HepG2 (cell line): ENCODE results near the gene GNG7. TPM values are rescaled to one million over a fixed set of nuclear protein-coding genes. Genes with fewer than 3 reads are reported as not detected.

Experiments
- ATF7 ChIP-seq, 2 experiments: fragments of 450-650 bp in 1 of 2; sonication (generic) in 1 of 2; formaldehyde crosslinking in 1 of 2; IDR thresholded peaks; 2 replicates each; pipeline versions ENCODE4 v1.4.0 to v1.6.1; 2016 to 2020; ENCODE audit warnings: antibody characterized with exemption in 1 of 2, mild to moderate bottlenecking in 1 of 2, missing genetic modification reagents in 1 of 2
- FLYWCH1 ChIP-seq: sonication (generic); formaldehyde crosslinking; IDR thresholded peaks from 2 replicates; pipeline ENCODE4 v1.8.1; 2023; ENCODE audit warnings: mild to moderate bottlenecking, missing genetic modification reagents
- MBNL3 ChIP-seq: fragments of 250-450 bp; sonication (Bioruptor Pico); conservative IDR thresholded peaks from 2 replicates; pipeline ENCODE4 v1.8.0; 2022; ENCODE audit warnings: mild to moderate bottlenecking, inconsistent platforms
- MEIS1 ChIP-seq: sonication (generic); formaldehyde crosslinking; IDR thresholded peaks from 2 replicates; pipeline ENCODE4 v1.9.0; 2021; ENCODE audit warnings: mild to moderate bottlenecking, missing genetic modification reagents, moderate library complexity, borderline replicate concordance
- NONO ChIP-seq, 2 experiments: fragments of 450-650 bp in 1 of 2; sonication (generic) in 1 of 2; formaldehyde crosslinking in 1 of 2; IDR thresholded peaks in 1 of 2; conservative IDR thresholded peaks in 1 of 2; 2 replicates each; pipeline versions ENCODE4 v1.6.1 to v1.8.0; 2017 to 2022; ENCODE audit warnings: mild to moderate bottlenecking in 1 of 2, missing genetic modification reagents in 1 of 2, moderate library complexity in 1 of 2
- PHF5A ChIP-seq: IDR thresholded peaks from one replicate; pipeline ENCODE4 v1.6.1; 2018; ENCODE audit warnings: low read depth, missing genetic modification reagents; ENCODE audit not compliant: unreplicated experiment
- ZNF207 ChIP-seq: fragments of 450-650 bp; IDR thresholded peaks from 2 replicates; pipeline ENCODE4 v1.6.1; 2016; ENCODE audit warnings: antibody characterized with exemption, borderline replicate concordance
- ZNF749 ChIP-seq: sonication (generic); formaldehyde crosslinking; IDR thresholded peaks from 2 replicates; pipeline ENCODE4 v1.8.0; 2022; ENCODE audit warnings: mild to moderate bottlenecking, missing genetic modification reagents, moderate library complexity, borderline replicate concordance
- ZNF878 ChIP-seq: sonication (generic); formaldehyde crosslinking; IDR thresholded peaks from 2 replicates; pipeline ENCODE4 v1.8.1; 2023; ENCODE audit warnings: mild to moderate bottlenecking, missing genetic modification reagents, moderate library complexity
- polyA plus RNA-seq, 8 experiments: library from polyadenylated mRNA; depleted of rRNA in 3 of 8; stranded (reverse) in 7 of 8; unstranded in 1 of 8; fragments of >200 nt; fragmentation: Illumina TruSeq in 4 of 8; extraction: Trizol in 4 of 8; gene quantifications; 2 replicates each; pipeline versions ENCODE4 v1.2.1 to v1.2.3, GENCODE V29; 2011 to 2016; ENCODE audit warnings: low read depth in 4 of 8, missing spikeins in 1 of 8, mixed read lengths in 1 of 8; ENCODE audit not compliant: insufficient read depth in 1 of 8
- total RNA-seq, 5 experiments: library from RNA; depleted of rRNA; stranded (reverse); fragments of >200 nt; fragmentation: Illumina TruSeq; extraction: Trizol; gene quantifications; 2 replicates each; pipeline ENCODE4 v1.2.3, GENCODE V29; 2016; ENCODE audit warnings: low read depth in 1 of 5
- TF ChIP-seq, protein P1 (sequence below): sonication (generic); formaldehyde crosslinking; IDR thresholded peaks from 2 replicates; pipeline ENCODE4 v1.4.0; 2020; ENCODE audit warnings: mild to moderate bottlenecking, missing genetic modification reagents
- TF ChIP-seq, protein P2 (sequence below): sonication (generic); formaldehyde crosslinking; IDR thresholded peaks from 2 replicates; pipeline ENCODE4 v1.4.0; 2020; ENCODE audit warnings: missing genetic modification reagents; ENCODE audit errors: not compliant biosample characterization
- TF ChIP-seq, protein P3 (sequence below): IDR thresholded peaks from 2 replicates; pipeline ENCODE4 v1.6.1; 2018; ENCODE audit warnings: missing genetic modification reagents, mild to moderate bottlenecking, missing compliant biosample characterization
- TF ChIP-seq, protein P4 (sequence below): sonication (generic); formaldehyde crosslinking; IDR thresholded peaks from 2 replicates; pipeline ENCODE4 v1.4.0; 2020; ENCODE audit warnings: missing genetic modification reagents, mild to moderate bottlenecking, borderline replicate concordance
- TF ChIP-seq, protein P5 (sequence below): sonication (generic); formaldehyde crosslinking; IDR thresholded peaks from 2 replicates; pipeline ENCODE4 v1.4.0; 2020; ENCODE audit warnings: missing genetic modification reagents, borderline replicate concordance
- TF ChIP-seq, protein P6 (sequence below): sonication (generic); formaldehyde crosslinking; IDR thresholded peaks from 2 replicates; pipeline ENCODE4 v1.5.0; 2020; ENCODE audit warnings: missing genetic modification reagents

Gene GNG7
- total and polyA plus RNA-seq, 2 of the 13 experiments (the other 11 are each of a cell fraction or from before 2014, with no cell fraction given) = 1.4 to 3.3 TPM

DNA sequence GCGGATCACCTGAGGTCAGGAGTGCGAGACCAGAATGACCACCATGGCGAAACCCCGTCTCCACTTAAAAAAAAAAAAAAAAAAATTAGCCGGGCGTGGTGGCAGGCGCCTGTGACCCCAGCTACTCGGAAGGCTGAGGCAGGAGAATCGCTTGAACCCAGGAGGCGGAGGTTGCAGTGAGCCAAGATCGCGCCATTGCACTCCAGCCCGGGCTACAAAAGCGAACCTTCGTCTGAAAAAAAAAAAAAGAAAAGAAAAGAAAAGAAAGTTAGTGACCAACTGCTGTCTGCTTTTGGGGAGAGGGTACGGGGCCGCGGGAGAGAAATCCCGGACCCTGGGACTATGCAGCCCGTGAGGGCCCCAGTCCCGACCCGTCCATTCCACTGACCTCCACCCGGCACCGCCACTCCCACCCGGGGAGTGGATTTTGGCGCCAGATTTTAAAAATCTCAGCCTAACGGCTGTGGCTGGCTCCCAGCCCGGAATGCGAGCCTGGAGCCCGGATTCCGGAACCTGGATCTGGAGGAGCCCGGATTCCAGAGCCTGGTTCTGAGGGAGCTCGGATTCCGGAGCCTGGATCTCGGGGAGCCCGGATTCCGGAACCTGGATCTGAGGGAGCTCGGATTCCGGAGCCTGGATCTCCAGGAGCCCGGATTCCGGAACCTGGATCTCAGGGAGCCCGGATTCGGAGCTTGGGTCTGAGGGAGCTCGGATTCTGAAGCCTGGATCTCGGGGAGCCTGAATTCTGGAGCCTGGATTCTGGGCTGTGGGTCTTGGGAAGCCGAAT is 239.7 kb downstream of the GNG7 start (continued):
- TF ChIP-seq, protein P1, sequence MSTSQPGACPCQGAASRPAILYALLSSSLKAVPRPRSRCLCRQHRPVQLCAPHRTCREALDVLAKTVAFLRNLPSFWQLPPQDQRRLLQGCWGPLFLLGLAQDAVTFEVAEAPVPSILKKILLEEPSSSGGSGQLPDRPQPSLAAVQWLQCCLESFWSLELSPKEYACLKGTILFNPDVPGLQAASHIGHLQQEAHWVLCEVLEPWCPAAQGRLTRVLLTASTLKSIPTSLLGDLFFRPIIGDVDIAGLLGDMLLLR (CRISPR knock-in tag) = peak; percentile 78; the same call in 1 of the 2 replicates
- TF ChIP-seq PHF5A (CRISPR knock-in tag) (peak; percentile 94), ZNF878 (peak; percentile 97), MEIS1 (CRISPR knock-in tag) (peak; percentile 48; the same call in 1 of the 2 replicates), ZNF749 (CRISPR knock-in tag) (peak; percentile 88), MBNL3 (CRISPR knock-in tag) (0 out of 2 replicates have a peak, but pooled peaks have one; percentile 61), NONO (IDR thresholded peaks at IDR 0.05) (0 out of 2 replicates have a peak, but pooled peaks have one; percentile 68), NONO (CRISPR knock-in tag; conservative IDR thresholded peaks at IDR 0.05) (peak; percentile 87), ATF7 (IDR thresholded peaks at IDR 0.05) (no peak), ATF7 (CRISPR knock-in tag; IDR thresholded peaks at IDR 0.05) (peak; percentile 56; the same call in 1 of the 2 replicates), FLYWCH1 (CRISPR knock-in tag) (0 out of 2 replicates have a peak, but pooled peaks have one; percentile 60), ZNF207 (no peak)
- TF ChIP-seq, protein P2, sequence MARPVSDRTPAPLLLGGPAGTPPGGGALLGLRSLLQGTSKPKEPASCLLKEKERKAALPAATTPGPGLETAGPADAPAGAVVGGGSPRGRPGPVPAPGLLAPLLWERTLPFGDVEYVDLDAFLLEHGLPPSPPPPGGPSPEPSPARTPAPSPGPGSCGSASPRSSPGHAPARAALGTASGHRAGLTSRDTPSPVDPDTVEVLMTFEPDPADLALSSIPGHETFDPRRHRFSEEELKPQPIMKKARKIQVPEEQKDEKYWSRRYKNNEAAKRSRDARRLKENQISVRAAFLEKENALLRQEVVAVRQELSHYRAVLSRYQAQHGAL (CRISPR knock-in tag) = no peak
- TF ChIP-seq, protein P3, sequence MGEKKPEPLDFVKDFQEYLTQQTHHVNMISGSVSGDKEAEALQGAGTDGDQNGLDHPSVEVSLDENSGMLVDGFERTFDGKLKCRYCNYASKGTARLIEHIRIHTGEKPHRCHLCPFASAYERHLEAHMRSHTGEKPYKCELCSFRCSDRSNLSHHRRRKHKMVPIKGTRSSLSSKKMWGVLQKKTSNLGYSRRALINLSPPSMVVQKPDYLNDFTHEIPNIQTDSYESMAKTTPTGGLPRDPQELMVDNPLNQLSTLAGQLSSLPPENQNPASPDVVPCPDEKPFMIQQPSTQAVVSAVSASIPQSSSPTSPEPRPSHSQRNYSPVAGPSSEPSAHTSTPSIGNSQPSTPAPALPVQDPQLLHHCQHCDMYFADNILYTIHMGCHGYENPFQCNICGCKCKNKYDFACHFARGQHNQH (CRISPR knock-in tag) = peak; percentile 87
- TF ChIP-seq, protein P4, sequence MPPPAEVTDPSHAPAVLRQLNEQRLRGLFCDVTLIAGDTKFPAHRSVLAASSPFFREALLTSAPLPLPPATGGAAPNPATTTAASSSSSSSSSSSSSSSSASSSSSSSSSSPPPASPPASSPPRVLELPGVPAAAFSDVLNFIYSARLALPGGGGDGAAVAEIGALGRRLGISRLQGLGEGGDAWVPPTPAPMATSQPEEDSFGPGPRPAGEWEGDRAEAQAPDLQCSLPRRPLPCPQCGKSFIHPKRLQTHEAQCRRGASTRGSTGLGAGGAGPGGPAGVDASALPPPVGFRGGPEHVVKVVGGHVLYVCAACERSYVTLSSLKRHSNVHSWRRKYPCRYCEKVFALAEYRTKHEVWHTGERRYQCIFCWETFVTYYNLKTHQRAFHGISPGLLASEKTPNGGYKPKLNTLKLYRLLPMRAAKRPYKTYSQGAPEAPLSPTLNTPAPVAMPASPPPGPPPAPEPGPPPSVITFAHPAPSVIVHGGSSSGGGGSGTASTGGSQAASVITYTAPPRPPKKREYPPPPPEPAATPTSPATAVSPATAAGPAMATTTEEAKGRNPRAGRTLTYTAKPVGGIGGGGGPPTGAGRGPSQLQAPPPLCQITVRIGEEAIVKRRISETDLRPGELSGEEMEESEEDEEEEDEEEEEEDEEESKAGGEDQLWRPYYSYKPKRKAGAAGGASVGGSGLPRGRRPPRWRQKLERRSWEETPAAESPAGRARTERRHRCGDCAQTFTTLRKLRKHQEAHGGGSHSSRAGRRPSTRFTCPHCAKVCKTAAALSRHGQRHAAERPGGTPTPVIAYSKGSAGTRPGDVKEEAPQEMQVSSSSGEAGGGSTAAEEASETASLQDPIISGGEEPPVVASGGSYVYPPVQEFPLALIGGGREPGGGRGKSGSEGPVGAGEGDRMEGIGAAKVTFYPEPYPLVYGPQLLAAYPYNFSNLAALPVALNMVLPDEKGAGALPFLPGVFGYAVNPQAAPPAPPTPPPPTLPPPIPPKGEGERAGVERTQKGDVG = peak; percentile 74; the same call in 1 of the 2 replicates
- TF ChIP-seq, protein P5, sequence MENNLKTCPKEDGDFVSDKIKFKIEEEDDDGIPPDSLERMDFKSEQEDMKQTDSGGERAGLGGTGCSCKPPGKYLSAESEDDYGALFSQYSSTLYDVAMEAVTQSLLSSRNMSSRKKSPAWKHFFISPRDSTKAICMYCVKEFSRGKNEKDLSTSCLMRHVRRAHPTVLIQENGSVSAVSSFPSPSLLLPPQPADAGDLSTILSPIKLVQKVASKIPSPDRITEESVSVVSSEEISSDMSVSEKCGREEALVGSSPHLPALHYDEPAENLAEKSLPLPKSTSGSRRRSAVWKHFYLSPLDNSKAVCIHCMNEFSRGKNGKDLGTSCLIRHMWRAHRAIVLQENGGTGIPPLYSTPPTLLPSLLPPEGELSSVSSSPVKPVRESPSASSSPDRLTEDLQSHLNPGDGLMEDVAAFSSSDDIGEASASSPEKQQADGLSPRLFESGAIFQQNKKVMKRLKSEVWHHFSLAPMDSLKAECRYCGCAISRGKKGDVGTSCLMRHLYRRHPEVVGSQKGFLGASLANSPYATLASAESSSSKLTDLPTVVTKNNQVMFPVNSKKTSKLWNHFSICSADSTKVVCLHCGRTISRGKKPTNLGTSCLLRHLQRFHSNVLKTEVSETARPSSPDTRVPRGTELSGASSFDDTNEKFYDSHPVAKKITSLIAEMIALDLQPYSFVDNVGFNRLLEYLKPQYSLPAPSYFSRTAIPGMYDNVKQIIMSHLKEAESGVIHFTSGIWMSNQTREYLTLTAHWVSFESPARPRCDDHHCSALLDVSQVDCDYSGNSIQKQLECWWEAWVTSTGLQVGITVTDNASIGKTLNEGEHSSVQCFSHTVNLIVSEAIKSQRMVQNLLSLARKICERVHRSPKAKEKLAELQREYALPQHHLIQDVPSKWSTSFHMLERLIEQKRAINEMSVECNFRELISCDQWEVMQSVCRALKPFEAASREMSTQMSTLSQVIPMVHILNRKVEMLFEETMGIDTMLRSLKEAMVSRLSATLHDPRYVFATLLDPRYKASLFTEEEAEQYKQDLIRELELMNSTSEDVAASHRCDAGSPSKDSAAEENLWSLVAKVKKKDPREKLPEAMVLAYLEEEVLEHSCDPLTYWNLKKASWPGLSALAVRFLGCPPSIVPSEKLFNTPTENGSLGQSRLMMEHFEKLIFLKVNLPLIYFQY = peak; percentile 97
- TF ChIP-seq, protein P6, sequence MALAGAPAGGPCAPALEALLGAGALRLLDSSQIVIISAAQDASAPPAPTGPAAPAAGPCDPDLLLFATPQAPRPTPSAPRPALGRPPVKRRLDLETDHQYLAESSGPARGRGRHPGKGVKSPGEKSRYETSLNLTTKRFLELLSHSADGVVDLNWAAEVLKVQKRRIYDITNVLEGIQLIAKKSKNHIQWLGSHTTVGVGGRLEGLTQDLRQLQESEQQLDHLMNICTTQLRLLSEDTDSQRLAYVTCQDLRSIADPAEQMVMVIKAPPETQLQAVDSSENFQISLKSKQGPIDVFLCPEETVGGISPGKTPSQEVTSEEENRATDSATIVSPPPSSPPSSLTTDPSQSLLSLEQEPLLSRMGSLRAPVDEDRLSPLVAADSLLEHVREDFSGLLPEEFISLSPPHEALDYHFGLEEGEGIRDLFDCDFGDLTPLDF = peak; percentile 99
